HepG2 (cell line): ENCODE results near the gene ATP6V0E1. TPM values are rescaled to one million over a fixed set of nuclear protein-coding genes. Genes with fewer than 3 reads are reported as not detected.

Source experiments
- FOXO1 ChIP-seq: sonication (generic); formaldehyde crosslinking; IDR thresholded peaks from 2 replicates; pipeline ENCODE4 v1.4.0; 2020; ENCODE audit warnings: missing genetic modification reagents
- FOXP1 ChIP-seq, 2 experiments: fragments of 450-650 bp in 1 of 2; IDR thresholded peaks; 2 replicates each; pipeline ENCODE4 v1.6.1; 2017 to 2018; ENCODE audit warnings: antibody characterized with exemption in 1 of 2
- HDAC1 ChIP-seq: sonication (generic); formaldehyde crosslinking; IDR thresholded peaks from 2 replicates; pipeline ENCODE4 v1.5.1; 2020; ENCODE audit warnings: mild to moderate bottlenecking, missing genetic modification reagents
- HNF1B ChIP-seq: sonication (generic); formaldehyde crosslinking; IDR thresholded peaks from 2 replicates; pipeline ENCODE4 v1.5.1; 2020; ENCODE audit warnings: mild to moderate bottlenecking, moderate library complexity, missing genetic modification reagents
- HNRNPLL ChIP-seq: fragments of 200-400 bp; formaldehyde crosslinking; IDR thresholded peaks from 2 replicates; pipeline ENCODE4 v1.6.1; 2017; ENCODE audit warnings: mild to moderate bottlenecking, low read depth, low read length; ENCODE audit not compliant: poor library complexity, severe bottlenecking
- KAT8 ChIP-seq: IDR thresholded peaks from 2 replicates; pipeline ENCODE4 v1.6.1; 2016; ENCODE audit warnings: missing genetic modification reagents, missing compliant biosample characterization
- KLF6 ChIP-seq: IDR thresholded peaks from 2 replicates; pipeline ENCODE4 v1.8.0; 2016; ENCODE audit warnings: missing biosample characterization, missing genetic modification reagents
- MEIS1 ChIP-seq: sonication (generic); formaldehyde crosslinking; IDR thresholded peaks from 2 replicates; pipeline ENCODE4 v1.9.0; 2021; ENCODE audit warnings: mild to moderate bottlenecking, missing genetic modification reagents, moderate library complexity, borderline replicate concordance
- RXRA ChIP-seq: sonication (generic); formaldehyde crosslinking; IDR thresholded peaks from 2 replicates; pipeline ENCODE4 v1.5.1; 2020; ENCODE audit warnings: missing genetic modification reagents
- SAP130 ChIP-seq: IDR thresholded peaks from 2 replicates; pipeline ENCODE4 v1.6.1; 2016; ENCODE audit warnings: low read depth
- TBX2 ChIP-seq: sonication (generic); formaldehyde crosslinking; IDR thresholded peaks from 2 replicates; pipeline ENCODE4 v1.5.0; 2020; ENCODE audit warnings: missing genetic modification reagents, mild to moderate bottlenecking, borderline replicate concordance
- TEAD3 ChIP-seq: optimal IDR thresholded peaks from 2 replicates; pipeline ENCODE3; 2016; ENCODE audit warnings: borderline replicate concordance
- ZMAT3 ChIP-seq: sonication (generic); formaldehyde crosslinking; conservative IDR thresholded peaks from 2 replicates; pipeline ENCODE4 v1.7.0; 2021; ENCODE audit warnings: missing genetic modification reagents
- ZNF20 ChIP-seq: sonication (generic); formaldehyde crosslinking; IDR thresholded peaks from 2 replicates; pipeline ENCODE4 v1.4.0; 2020; ENCODE audit warnings: mild to moderate bottlenecking, moderate library complexity, missing genetic modification reagents
- ZNF264 ChIP-seq: sonication (generic); formaldehyde crosslinking; IDR thresholded peaks from 2 replicates; pipeline ENCODE4 v1.4.0; 2020; ENCODE audit warnings: missing genetic modification reagents
- ZNF564 ChIP-seq: sonication (generic); formaldehyde crosslinking; IDR thresholded peaks from 2 replicates; pipeline ENCODE4 v1.8.1; 2023; ENCODE audit warnings: mild to moderate bottlenecking, missing genetic modification reagents
- ZNF572 ChIP-seq: sonication (generic); formaldehyde crosslinking; IDR thresholded peaks from 2 replicates; pipeline ENCODE4 v1.5.1; 2020; ENCODE audit warnings: mild to moderate bottlenecking, missing genetic modification reagents
- ZNF619 ChIP-seq: sonication (generic); formaldehyde crosslinking; IDR thresholded peaks from 2 replicates; pipeline ENCODE4 v1.4.0; 2020; ENCODE audit warnings: mild to moderate bottlenecking, missing genetic modification reagents
- ZNF703 ChIP-seq: sonication (generic); formaldehyde crosslinking; IDR thresholded peaks from 2 replicates; pipeline ENCODE4 v1.5.1; 2020; ENCODE audit warnings: missing genetic modification reagents, mild to moderate bottlenecking, moderate library complexity, borderline replicate concordance
- ZNF777 ChIP-seq: sonication (generic); formaldehyde crosslinking; IDR thresholded peaks from 2 replicates; pipeline ENCODE4 v1.4.0; 2020; ENCODE audit warnings: missing genetic modification reagents
- ZNF792 ChIP-seq: IDR thresholded peaks from 2 replicates; pipeline ENCODE4 v1.6.1; 2016
- polyA plus RNA-seq, 8 experiments: library from polyadenylated mRNA; depleted of rRNA in 3 of 8; stranded (reverse) in 7 of 8; unstranded in 1 of 8; fragments of >200 nt; fragmentation: Illumina TruSeq in 4 of 8; extraction: Trizol in 4 of 8; gene quantifications; 2 replicates each; pipeline versions ENCODE4 v1.2.1 to v1.2.3, GENCODE V29; 2011 to 2016; ENCODE audit warnings: low read depth in 4 of 8, missing spikeins in 1 of 8, mixed read lengths in 1 of 8; ENCODE audit not compliant: insufficient read depth in 1 of 8
- total RNA-seq, 5 experiments: library from RNA; depleted of rRNA; stranded (reverse); fragments of >200 nt; fragmentation: Illumina TruSeq; extraction: Trizol; gene quantifications; 2 replicates each; pipeline ENCODE4 v1.2.3, GENCODE V29; 2016; ENCODE audit warnings: low read depth in 1 of 5
- TF ChIP-seq, protein P1 (sequence below): sonication (generic); formaldehyde crosslinking; IDR thresholded peaks from 2 replicates; pipeline ENCODE4 v1.4.0; 2020; ENCODE audit warnings: missing genetic modification reagents
- TF ChIP-seq, protein P2 (sequence below): sonication (generic); formaldehyde crosslinking; conservative IDR thresholded peaks from 2 replicates; pipeline ENCODE4 v1.4.0; 2020; ENCODE audit warnings: mild to moderate bottlenecking, missing genetic modification reagents, moderate library complexity
- TF ChIP-seq, protein P3 (sequence below): sonication (generic); formaldehyde crosslinking; IDR thresholded peaks from 2 replicates; pipeline ENCODE4 v1.4.0; 2020; ENCODE audit warnings: missing genetic modification reagents, borderline replicate concordance

ATP6V0E1 gene
- total and polyA plus RNA-seq, 2 of the 13 experiments (the other 11 are each of a cell fraction or from before 2014, with no cell fraction given) = 143 to 215 TPM

DNA sequence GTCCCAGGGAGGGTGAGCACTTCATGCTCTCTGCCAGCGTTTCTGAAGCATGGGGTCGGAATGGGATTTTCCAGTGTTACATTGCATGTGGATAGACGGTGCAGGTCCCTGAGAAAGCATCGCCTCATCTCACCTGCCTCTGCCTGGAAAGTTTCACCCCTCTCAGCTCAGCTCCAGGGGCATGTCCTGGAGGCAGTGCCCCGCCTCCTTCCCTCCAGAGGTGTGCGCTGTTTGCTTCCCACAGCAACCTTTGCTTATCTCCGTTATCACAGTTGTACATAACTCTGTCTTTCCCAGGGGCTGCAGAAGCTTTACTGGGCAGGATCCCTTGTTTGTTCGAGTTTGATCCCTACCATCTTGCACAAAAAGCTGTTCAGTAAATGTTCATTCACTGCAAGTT is 61.9 kb downstream of the ATP6V0E1 start (continued):
- TF ChIP-seq, protein P1, sequence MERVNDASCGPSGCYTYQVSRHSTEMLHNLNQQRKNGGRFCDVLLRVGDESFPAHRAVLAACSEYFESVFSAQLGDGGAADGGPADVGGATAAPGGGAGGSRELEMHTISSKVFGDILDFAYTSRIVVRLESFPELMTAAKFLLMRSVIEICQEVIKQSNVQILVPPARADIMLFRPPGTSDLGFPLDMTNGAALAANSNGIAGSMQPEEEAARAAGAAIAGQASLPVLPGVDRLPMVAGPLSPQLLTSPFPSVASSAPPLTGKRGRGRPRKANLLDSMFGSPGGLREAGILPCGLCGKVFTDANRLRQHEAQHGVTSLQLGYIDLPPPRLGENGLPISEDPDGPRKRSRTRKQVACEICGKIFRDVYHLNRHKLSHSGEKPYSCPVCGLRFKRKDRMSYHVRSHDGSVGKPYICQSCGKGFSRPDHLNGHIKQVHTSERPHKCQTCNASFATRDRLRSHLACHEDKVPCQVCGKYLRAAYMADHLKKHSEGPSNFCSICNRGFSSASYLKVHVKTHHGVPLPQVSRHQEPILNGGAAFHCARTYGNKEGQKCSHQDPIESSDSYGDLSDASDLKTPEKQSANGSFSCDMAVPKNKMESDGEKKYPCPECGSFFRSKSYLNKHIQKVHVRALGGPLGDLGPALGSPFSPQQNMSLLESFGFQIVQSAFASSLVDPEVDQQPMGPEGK (CRISPR knock-in tag) = 0 out of 2 replicates have a peak, but pooled peaks have one; percentile 21
- TF ChIP-seq ZNF792 (CRISPR knock-in tag) = no peak
- TF ChIP-seq, protein P2, sequence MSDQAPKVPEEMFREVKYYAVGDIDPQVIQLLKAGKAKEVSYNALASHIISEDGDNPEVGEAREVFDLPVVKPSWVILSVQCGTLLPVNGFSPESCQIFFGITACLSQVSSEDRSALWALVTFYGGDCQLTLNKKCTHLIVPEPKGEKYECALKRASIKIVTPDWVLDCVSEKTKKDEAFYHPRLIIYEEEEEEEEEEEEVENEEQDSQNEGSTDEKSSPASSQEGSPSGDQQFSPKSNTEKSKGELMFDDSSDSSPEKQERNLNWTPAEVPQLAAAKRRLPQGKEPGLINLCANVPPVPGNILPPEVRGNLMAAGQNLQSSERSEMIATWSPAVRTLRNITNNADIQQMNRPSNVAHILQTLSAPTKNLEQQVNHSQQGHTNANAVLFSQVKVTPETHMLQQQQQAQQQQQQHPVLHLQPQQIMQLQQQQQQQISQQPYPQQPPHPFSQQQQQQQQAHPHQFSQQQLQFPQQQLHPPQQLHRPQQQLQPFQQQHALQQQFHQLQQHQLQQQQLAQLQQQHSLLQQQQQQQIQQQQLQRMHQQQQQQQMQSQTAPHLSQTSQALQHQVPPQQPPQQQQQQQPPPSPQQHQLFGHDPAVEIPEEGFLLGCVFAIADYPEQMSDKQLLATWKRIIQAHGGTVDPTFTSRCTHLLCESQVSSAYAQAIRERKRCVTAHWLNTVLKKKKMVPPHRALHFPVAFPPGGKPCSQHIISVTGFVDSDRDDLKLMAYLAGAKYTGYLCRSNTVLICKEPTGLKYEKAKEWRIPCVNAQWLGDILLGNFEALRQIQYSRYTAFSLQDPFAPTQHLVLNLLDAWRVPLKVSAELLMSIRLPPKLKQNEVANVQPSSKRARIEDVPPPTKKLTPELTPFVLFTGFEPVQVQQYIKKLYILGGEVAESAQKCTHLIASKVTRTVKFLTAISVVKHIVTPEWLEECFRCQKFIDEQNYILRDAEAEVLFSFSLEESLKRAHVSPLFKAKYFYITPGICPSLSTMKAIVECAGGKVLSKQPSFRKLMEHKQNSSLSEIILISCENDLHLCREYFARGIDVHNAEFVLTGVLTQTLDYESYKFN (CRISPR knock-in tag) = peak; percentile 45
- TF ChIP-seq ZNF20 = no peak
- TF ChIP-seq ZNF703 (CRISPR knock-in tag) = no peak
- TF ChIP-seq MEIS1 (CRISPR knock-in tag) = 0 out of 2 replicates have a peak, but pooled peaks have one; percentile 25
- 0 out of 2 replicates have a peak, but pooled peaks have one; percentile 38 for TF ChIP-seq RXRA (CRISPR knock-in tag)
- no peak for TF ChIP-seq ZNF264
- TF ChIP-seq TEAD3 (CRISPR knock-in tag) = peak; percentile 64
- no peak for TF ChIP-seq ZNF619 (CRISPR knock-in tag)
- TF ChIP-seq, protein P3, sequence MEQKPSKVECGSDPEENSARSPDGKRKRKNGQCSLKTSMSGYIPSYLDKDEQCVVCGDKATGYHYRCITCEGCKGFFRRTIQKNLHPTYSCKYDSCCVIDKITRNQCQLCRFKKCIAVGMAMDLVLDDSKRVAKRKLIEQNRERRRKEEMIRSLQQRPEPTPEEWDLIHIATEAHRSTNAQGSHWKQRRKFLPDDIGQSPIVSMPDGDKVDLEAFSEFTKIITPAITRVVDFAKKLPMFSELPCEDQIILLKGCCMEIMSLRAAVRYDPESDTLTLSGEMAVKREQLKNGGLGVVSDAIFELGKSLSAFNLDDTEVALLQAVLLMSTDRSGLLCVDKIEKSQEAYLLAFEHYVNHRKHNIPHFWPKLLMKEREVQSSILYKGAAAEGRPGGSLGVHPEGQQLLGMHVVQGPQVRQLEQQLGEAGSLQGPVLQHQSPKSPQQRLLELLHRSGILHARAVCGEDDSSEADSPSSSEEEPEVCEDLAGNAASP (CRISPR knock-in tag) = peak; percentile 43; the same call in 1 of the 2 replicates
- peak; percentile 47 for TF ChIP-seq HNRNPLL
- TF ChIP-seq HDAC1 (CRISPR knock-in tag) = peak; percentile 43; the same call in 1 of the 2 replicates
- peak; percentile 42; the same call in 1 of the 2 replicates for TF ChIP-seq FOXO1 (CRISPR knock-in tag)
- peak; percentile 42; the same call in 1 of the 2 replicates for TF ChIP-seq HNF1B (CRISPR knock-in tag)
- TF ChIP-seq SAP130 = peak; percentile 46; the same call in 1 of the 2 replicates
- peak; percentile 39; the same call in 1 of the 2 replicates for TF ChIP-seq TBX2 (CRISPR knock-in tag)
- no peak for TF ChIP-seq FOXP1 (IDR thresholded peaks at IDR 0.05)
- TF ChIP-seq FOXP1 (CRISPR knock-in tag; IDR thresholded peaks at IDR 0.05) = peak; percentile 65
- no peak for TF ChIP-seq KLF6
- 0 out of 2 replicates have a peak, but pooled peaks have one; percentile 27 for TF ChIP-seq KAT8 (CRISPR knock-in tag)
- TF ChIP-seq ZNF572 (CRISPR knock-in tag) = no peak
- TF ChIP-seq ZNF777 (CRISPR knock-in tag) = no peak
- TF ChIP-seq ZMAT3 (CRISPR knock-in tag) = 0 out of 2 replicates have a peak, but pooled peaks have one; percentile 39
- no peak for TF ChIP-seq ZNF564 (CRISPR knock-in tag)
